GM18909 (cell line): Measurements from ENCODE around the gene MAPK4.
"Not testable (repeated sequence)": the region's sequence is repeated elsewhere in the genome, so short reads cannot be mapped to it uniquely, and the experiment has no call there.

Experiments
- ATAC-seq: cut with Tn5 transposase; IDR thresholded peaks from one replicate; pipeline ENCODE4 v1.9.1; 2021; ENCODE audit warnings: mild to moderate bottlenecking; ENCODE audit not compliant: unreplicated experiment, poor library complexity

The MAPK4 gene

DNA sequence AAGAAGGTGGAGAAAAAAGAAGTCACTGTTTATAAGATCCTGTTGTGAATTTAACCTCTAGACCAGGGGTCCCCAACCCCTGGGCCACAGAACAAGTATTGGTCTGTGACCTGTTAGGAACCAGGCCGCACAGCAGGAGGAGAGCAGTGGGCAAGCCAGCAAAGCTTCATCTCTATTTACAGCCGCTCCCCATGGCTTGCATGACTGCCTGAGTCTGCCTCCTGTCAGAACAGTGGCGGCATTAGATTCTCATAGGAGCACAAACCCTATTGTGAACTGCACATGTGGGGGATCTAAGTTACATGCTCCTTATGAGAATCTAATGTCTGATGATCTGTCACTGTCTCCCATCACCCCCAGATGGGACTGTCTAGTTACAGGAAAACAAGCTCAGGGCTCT, 13.3 kb downstream of the MAPK4 start:
- not testable (repeated sequence) for ATAC-seq

DNA sequence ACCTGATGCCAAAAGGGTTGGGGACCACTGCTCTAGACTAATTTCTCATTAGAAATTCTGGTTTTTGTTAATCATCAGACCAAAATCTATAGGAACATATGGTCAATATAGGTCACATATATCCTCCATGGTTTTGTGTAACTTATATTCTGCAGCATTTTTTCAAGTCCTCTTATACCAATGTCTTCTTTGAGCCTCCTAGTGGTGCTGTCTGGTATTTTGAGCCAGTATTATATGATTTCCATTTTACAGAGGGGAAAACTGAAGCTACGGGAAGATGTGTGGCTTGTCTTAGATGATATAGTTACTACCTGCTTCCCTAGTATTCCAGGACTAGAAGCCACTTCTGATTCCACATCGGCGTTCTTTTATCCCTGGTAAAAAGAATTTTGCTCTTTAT, 13.8 kb downstream of the MAPK4 start:
- ATAC-seq, result no peak

- ATAC-seq, result no peak
Measured at GRCh38 chr18:50578030-50578429, 18.1 kb downstream of the MAPK4 start.

DNA sequence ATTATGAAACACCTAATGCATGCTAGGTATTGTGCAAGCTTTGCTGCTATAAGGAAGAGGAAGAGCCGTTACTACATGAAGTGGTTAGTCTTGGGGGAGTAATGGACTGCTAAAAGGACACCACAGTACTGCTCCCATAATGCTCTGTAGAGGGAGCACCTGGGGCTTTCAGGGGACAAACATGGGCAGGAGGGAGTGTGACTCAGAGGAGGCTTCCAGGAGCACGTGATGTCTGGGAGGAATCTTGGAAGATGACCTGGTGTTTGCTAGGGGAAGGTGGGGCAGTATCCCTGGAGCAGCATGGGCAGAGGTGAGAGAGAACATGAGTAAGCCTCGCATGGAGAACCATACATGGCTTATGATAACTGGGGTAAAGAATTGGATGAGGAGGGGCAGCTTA, 18.8 kb downstream of the MAPK4 start:
- ATAC-seq, result no peak

DNA sequence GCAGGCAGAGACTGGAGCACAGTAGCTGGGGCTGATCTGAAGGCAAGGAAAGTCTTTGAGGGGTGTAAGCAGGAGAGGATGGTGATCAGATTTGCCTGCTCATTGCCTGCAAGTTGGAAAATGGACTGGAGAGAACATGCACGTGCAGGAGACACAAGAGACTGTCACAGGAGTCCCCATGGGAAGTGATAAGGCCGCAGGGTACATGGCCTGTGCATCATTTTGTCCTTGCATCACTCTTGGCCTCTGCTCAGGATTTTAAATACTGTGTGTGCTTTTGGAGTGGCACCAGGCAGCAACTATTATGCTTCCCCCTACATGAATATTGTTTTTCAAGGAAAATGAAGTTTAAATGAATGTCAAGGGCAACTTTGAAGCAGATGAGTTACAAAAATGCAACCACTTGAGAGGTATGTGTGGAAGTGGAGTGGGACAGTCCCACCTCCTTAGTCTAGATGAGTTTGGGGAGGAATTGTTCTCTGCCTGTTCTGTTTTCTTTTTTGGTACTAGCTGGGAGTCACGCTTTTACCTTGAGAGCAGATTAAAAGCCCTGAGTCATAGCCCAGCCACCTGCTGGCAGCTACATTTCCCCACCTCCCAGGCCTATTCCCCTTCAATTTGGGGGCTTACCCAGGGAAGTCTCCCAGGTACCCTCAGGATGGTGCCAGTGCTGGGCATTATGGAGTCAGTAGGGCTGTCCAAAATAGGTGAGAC, 19.3 kb downstream of the MAPK4 start:
- no peak for ATAC-seq

DNA sequence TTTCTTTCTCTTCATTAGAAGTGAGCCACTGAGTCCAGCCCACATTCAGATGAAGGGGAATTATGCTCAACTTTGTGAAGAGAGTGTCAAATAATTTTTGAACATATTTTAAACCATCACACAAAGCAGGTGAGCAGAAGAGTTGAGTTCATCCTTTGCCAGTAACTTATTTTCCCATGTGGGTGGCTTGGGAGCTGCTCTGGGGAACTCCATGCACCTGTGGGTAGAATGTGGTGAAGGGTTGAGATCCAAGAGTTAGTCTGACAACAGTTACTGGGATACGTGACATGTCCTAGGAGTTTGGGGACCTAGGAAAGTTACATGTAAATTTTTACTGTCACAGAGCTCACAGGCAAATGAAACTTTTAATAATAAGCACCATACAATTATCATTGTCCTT, 21.6 kb downstream of the MAPK4 start:
- ATAC-seq, result no peak

- ATAC-seq, result no peak
Measured at GRCh38 chr18:50582500-50582899, 22.6 kb downstream of the MAPK4 start.

- ATAC-seq, result no peak
Measured at GRCh38 chr18:50586710-50587109, 26.8 kb downstream of the MAPK4 start.

DNA sequence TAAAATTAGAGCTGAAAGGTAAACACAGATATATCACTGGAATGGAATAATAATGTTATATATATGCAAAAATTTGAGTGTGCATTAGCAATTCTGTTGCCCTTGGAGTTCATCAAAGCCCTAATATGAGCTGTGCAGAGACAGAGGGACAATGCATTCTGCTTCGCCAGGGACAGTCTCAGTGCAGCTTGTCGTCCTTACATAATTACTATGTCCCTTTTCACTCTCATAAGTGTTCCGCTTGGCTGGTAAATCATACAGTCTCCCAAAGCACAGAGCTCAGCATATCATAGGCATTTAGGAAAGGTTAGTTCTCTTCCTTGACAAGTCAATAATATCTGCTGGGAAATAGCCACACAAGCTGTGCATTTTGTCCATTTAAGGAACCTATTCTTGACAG, 30.7 kb downstream of the MAPK4 start:
- no peak for ATAC-seq

- no peak for ATAC-seq
Measured at GRCh38 chr18:50594012-50594411, 34.1 kb downstream of the MAPK4 start.

GRCh38 chr18:50594942-50595341, 35.1 kb downstream of the MAPK4 start:
- ATAC-seq, result no peak

GRCh38 chr18:50602466-50602865, 42.6 kb downstream of the MAPK4 start:
- ATAC-seq, result no peak

GRCh38 chr18:50606609-50607008, 46.7 kb downstream of the MAPK4 start:
- ATAC-seq, result no peak

- no peak for ATAC-seq
Measured at GRCh38 chr18:50607378-50607926, 47.6 kb downstream of the MAPK4 start.

GRCh38 chr18:50609171-50609570, 49.3 kb downstream of the MAPK4 start:
- not testable (repeated sequence) for ATAC-seq

DNA sequence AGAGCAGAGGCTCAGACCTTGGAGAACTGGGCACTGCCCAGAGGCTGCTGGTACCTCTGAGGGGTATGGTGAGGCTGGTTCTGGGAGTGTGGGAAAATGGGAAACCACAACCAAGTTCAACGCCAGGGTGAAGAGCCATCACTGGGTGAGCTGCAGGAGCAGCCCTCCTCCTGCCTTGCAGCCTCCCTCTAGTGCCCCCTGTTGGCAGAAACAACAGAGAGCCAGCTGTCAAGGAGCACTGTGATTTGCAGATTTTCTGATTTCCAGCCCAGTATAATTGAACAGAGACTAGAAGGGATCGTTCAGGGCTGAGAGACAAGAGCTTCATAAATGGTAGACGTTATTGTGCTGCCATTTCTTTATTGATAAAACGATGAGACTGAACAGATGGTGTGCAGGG, 50.5 kb downstream of the MAPK4 start:
- no peak for ATAC-seq

DNA sequence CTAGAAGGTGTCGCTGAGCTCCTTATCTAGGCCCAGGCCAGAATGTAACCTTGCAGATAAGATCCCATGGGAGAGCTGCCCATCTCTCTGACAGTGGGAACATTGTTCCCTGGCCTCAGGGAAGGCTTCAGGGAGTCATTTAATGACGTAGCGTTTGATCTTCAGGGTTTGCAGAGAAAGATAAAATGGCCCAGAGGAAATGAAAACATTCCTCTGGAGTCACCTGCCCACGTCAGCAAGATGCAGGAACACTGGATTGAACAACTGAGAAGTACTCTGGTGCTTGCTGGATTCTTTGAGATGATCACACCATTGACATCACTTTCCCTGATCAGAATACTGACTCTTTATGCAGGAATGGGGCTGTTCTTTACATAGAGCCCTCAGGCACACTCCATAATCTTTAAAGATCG, 51.6 kb downstream of the MAPK4 start:
- ATAC-seq, result no peak

- ATAC-seq, result no peak
Measured at GRCh38 chr18:50614838-50615237, 55.0 kb downstream of the MAPK4 start.

DNA sequence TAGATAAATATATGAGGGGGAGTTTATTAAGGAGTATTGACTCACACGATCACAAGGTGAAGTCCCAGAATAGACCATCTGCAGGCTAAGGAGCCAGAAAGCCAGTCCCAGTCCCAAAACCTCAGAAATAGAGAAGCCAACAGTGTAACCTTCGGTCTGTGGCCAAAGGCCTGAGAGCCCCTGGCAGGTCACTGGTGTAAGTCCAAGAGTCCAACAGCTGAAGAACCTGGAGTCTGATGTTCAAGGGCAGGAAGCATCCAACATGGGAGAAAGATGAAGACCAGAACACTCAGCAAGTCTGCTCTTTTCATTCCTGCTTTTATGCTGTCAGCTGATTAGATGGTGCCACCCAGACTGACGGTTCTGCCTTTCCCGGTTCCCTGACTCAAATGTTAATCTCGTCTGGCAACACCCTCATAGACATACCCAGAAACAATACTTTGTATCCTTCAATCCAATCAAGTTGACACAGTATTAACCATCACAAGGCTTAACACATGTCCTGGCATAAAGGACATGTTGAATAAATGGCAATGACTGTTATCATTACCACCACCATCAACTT, 56.7 kb downstream of the MAPK4 start:
- no peak for ATAC-seq

DNA sequence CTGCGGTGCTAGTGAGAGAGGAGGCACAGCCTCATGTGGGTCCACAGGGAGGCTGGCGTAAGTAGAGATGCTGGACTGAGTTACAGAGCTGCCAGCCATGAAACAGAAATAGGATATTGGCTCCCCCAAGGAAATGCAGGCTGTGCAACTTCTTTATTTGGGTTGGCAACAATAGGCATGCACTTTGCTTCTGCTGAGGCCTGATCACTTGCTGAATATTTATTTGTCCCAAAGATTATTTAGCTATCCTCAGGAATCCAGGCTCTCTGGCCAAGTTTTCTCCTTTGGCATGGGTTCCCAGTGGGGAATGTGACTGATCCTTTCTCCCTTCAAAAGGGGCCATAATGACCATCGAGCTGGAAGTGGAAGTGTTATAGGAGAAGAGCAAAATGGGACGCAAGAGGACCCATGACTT, 60.0 kb downstream of the MAPK4 start:
- no peak for ATAC-seq

DNA sequence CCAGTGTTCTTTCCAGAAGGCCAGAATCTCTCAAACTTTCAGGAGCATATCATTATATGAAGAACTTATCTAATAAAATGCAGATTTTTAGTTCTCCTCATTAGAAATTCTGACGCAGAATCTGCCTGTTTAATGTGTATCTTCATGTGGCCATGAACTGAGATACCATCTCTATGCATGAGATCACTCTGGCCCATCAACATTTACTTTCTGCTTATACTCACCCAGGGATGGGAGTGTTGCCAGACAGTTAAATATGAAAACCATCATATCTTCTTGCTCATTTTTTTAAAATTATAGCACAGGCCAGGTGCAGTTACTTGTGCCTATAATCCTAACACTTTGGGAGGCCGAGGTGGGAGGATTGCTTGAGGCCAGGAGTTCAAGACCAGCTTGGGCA, 60.4 kb downstream of the MAPK4 start:
- ATAC-seq, result no peak

- ATAC-seq, result no peak
Measured at GRCh38 chr18:50621366-50621765, 61.5 kb downstream of the MAPK4 start.
